Neural crest cell (in vitro differentiated cells): Measurements from ENCODE around the gene PTK6. TPM values are rescaled to one million over a fixed set of nuclear protein-coding genes. Genes with fewer than 3 reads are reported as not detected.

Experiments
- DNase-seq: peaks from one replicate; pipeline ENCODE4 v3.0.0; 2021; ENCODE audit warnings: low read depth, mixed read lengths, low spot score
- H3K27ac Mint-ChIP-seq: one replicate; pipeline ENCODE4 v1.8.0; 2021; ENCODE audit warnings: mild to moderate bottlenecking, mixed read lengths; ENCODE audit not compliant: unreplicated experiment
- H3K27me3 Mint-ChIP-seq: 2 replicates; pipeline ENCODE4 v1.8.0; 2021; ENCODE audit warnings: low read depth, mild to moderate bottlenecking, mixed read lengths
- H3K36me3 Mint-ChIP-seq: 2 replicates; pipeline ENCODE4 v1.8.0; 2021; ENCODE audit warnings: low read depth, mild to moderate bottlenecking, mixed read lengths
- H3K4me1 Mint-ChIP-seq: 2 replicates; pipeline ENCODE4 v1.8.0; 2021; ENCODE audit warnings: mixed read lengths
- H3K4me3 Mint-ChIP-seq: one replicate; pipeline ENCODE4 v1.8.0; 2021; ENCODE audit warnings: mild to moderate bottlenecking, mixed read lengths
- H3K9me3 Mint-ChIP-seq: 2 replicates; pipeline ENCODE4 v1.8.0; 2021; ENCODE audit warnings: mixed read lengths
- CTCF ChIP-seq: fragments of 200-600 bp; sonication (generic); conservative IDR thresholded peaks from 2 replicates; pipeline ENCODE4 v1.5.0; 2021; ENCODE audit warnings: antibody characterized with exemption, mild to moderate bottlenecking
- total RNA-seq: library from RNA; stranded (reverse); gene quantifications from 2 replicates; pipeline ENCODE4 v1.2.1, GENCODE V29; 2021

Gene PTK6
- total RNA-seq, 1 donor from 2014 or later, result not detected

GRCh38 chr20:63490416-63490815 is 46.8 kb downstream of the PTK6 start:
- no peaks in the 10 kb centered on the region for H3K4me1 Mint-ChIP-seq
- H3K27me3 Mint-ChIP-seq, result peaks cover 43% of the 10 kb centered on the region
- no peak for TF ChIP-seq CTCF
- no peak overlapping the region for H3K4me3 Mint-ChIP-seq
- peaks cover 6% of the 10 kb centered on the region for H3K9me3 Mint-ChIP-seq
- H3K36me3 Mint-ChIP-seq, result no peaks in the 10 kb centered on the region
- DNase-seq, result no peak
- no peak overlapping the region for H3K27ac Mint-ChIP-seq

- Mint-ChIP-seq H3K4me1 (no peaks in the 10 kb centered on the region), H3K27ac (no peak overlapping the region), H3K4me3 (no peak overlapping the region), H3K27me3 (peaks cover 46% of the 10 kb centered on the region), H3K9me3 (peaks cover 6% of the 10 kb centered on the region), H3K36me3 (no peaks in the 10 kb centered on the region)
- DNase-seq, result no peak
- TF ChIP-seq CTCF, result no peak
Measured at GRCh38 chr20:63488315-63489251, 48.6 kb downstream of the PTK6 start.

GRCh38 chr20:63487781-63488241 is 49.4 kb downstream of the PTK6 start:
- H3K27me3 Mint-ChIP-seq, result peaks cover 43% of the 10 kb centered on the region
- H3K9me3 Mint-ChIP-seq, result peaks cover 6% of the 10 kb centered on the region

GRCh38 chr20:63487116-63487764 is 49.9 kb downstream of the PTK6 start:
- Mint-ChIP-seq H3K27ac (no peak overlapping the region), H3K36me3 (no peaks in the 10 kb centered on the region), H3K27me3 (peaks cover 41% of the 10 kb centered on the region), H3K9me3 (peaks cover 2% of the 10 kb centered on the region), H3K4me3 (no peak overlapping the region), H3K4me1 (no peaks in the 10 kb centered on the region)
- DNase-seq, result no peak
- TF ChIP-seq CTCF, result no peak

More at GRCh38 chr20:63487781-63488241, 49.4 kb downstream of the PTK6 start:
- no peak for TF ChIP-seq CTCF
- Mint-ChIP-seq H3K27ac (no peak overlapping the region), H3K4me3 (no peak overlapping the region), H3K36me3 (no peaks in the 10 kb centered on the region), H3K4me1 (no peaks in the 10 kb centered on the region)
- DNase-seq, result no peak

GRCh38 chr20:63486300-63486855 is 50.8 kb downstream of the PTK6 start:
- Mint-ChIP-seq H3K4me1 (no peaks in the 10 kb centered on the region), H3K27ac (no peak overlapping the region), H3K27me3 (peaks cover 43% of the 10 kb centered on the region), H3K4me3 (no peak overlapping the region), H3K9me3 (no peaks in the 10 kb centered on the region), H3K36me3 (no peaks in the 10 kb centered on the region)
- no peak for TF ChIP-seq CTCF
- DNase-seq, result no peak
